PC-3 (cell line): Measurements from ENCODE around the gene PTPRN2. TPM values are rescaled to one million over a fixed set of nuclear protein-coding genes. Genes with fewer than 3 reads are reported as not detected.

Experiments
- ATAC-seq: fragments of 200-7000 bp; cut with Tn5 transposase; 2 replicates; pipeline ENCODE4 v1.9.1; 2020; ENCODE audit warnings: mild to moderate bottlenecking, moderate library complexity
- BruUV-seq: library from RNA; stranded (reverse); fragments of 400-500 nt; replicated peaks from 2 replicates; lab custom pipeline; 2021; lab: Mats Ljungman, UMichigan
- CTCF ChIA-PET: fragments of 300-600 bp; sonication (Branson Sonifier 250); formaldehyde crosslinking; loops from one replicate; lab custom pipeline; 2022; ENCODE audit warnings: antibody characterized with exemption; lab: Charles Lee
- POLR2A ChIA-PET: fragments of 300-600 bp; sonication (Branson Sonifier 250); formaldehyde crosslinking; loops from one replicate; lab custom pipeline; 2022; ENCODE audit warnings: antibody characterized with exemption; ENCODE audit not compliant: unreplicated experiment; lab: Charles Lee
- DNase-seq: peaks from one replicate; pipeline ENCODE4 v3.0.0-alpha.2; 2015
- H2AFZ ChIP-seq: fragments of 300-600 bp; sonication (generic); 2 replicates; pipeline ENCODE4 v1.6.0; 2016; ENCODE audit warnings: antibody characterized with exemption, low read length
- H3F3A ChIP-seq: fragments of 300-600 bp; sonication (generic); one replicate; pipeline ENCODE4 v1.6.0; 2017; ENCODE audit warnings: antibody characterized with exemption, low read length, control low read depth, mild to moderate bottlenecking; ENCODE audit not compliant: unreplicated experiment
- H3K27ac ChIP-seq: fragments of 300-600 bp; sonication (generic); 2 replicates; pipeline ENCODE4 v1.5.1; 2016; ENCODE audit warnings: mild to moderate bottlenecking, low read length
- H3K27me3 ChIP-seq: fragments of 300-600 bp; sonication (generic); 2 replicates; pipeline ENCODE4 v1.6.1; 2016; ENCODE audit warnings: low read length, mixed read lengths
- H3K36me3 ChIP-seq: fragments of 300-600 bp; sonication (generic); 2 replicates; pipeline ENCODE4 v1.6.1; 2016; ENCODE audit warnings: low read depth, mixed run types, low read length, mixed read lengths
- H3K4me1 ChIP-seq: fragments of 300-600 bp; sonication (generic); 2 replicates; pipeline ENCODE4 v1.5.1; 2016; ENCODE audit warnings: low read length; ENCODE audit not compliant: insufficient read depth
- H3K4me2 ChIP-seq: fragments of 300-600 bp; sonication (generic); 2 replicates; pipeline ENCODE4 v1.6.0; 2016; ENCODE audit warnings: low read length
- H3K4me3 ChIP-seq: fragments of 300-600 bp; sonication (generic); 2 replicates; pipeline ENCODE4 v1.5.1; 2016; ENCODE audit warnings: mild to moderate bottlenecking, low read length, mixed read lengths
- H3K79me2 ChIP-seq: fragments of 300-600 bp; sonication (generic); 2 replicates; pipeline ENCODE4 v1.6.1; 2017; ENCODE audit warnings: low read length, mixed read lengths
- H3K9ac ChIP-seq: fragments of 300-600 bp; sonication (generic); 2 replicates; pipeline ENCODE4 v1.6.0; 2016; ENCODE audit warnings: mild to moderate bottlenecking, low read length
- H3K9me2 ChIP-seq: fragments of 300-600 bp; sonication (generic); replicated peaks from 2 replicates; pipeline ENCODE4 v1.6.1; 2016; ENCODE audit warnings: mixed run types, low read length, mixed read lengths
- H3K9me3 ChIP-seq: fragments of 300-600 bp; sonication (generic); 2 replicates; pipeline ENCODE4 v1.6.1; 2016; ENCODE audit warnings: low read length, mixed read lengths
- H4K20me1 ChIP-seq: fragments of 300-600 bp; sonication (generic); 2 replicates; pipeline ENCODE4 v1.6.1; 2016; ENCODE audit warnings: low read length, mixed read lengths
- EZH2 ChIP-seq: fragments of 300-600 bp; sonication (generic); IDR thresholded peaks from one replicate; pipeline ENCODE4 v1.6.1; 2017; ENCODE audit warnings: antibody characterized with exemption, mild to moderate bottlenecking, low read length; ENCODE audit not compliant: unreplicated experiment
- EZH2phosphoT487 ChIP-seq: fragments of 300-600 bp; sonication (generic); IDR thresholded peaks from 2 replicates; pipeline ENCODE4 v1.6.1; 2018; ENCODE audit warnings: mild to moderate bottlenecking, antibody characterized with exemption, low read length, borderline replicate concordance
- intact Hi-C: fragments of 100-400 bp; cut with micrococcal nuclease; formaldehyde crosslinking; loops from 2 replicates; pipeline ENCODE4 v1.9.0; 2023
- total RNA-seq: library from RNA; depleted of rRNA; stranded (reverse); fragments of >200 nt; gene quantifications from 2 replicates; pipeline ENCODE4 v1.2.3, GENCODE V29; 2014
- TF ChIP-seq, protein P1 (sequence below): fragments of 300-600 bp; sonication (generic); conservative IDR thresholded peaks from 2 replicates; pipeline ENCODE4 v1.5.1; 2017; ENCODE audit warnings: antibody characterized with exemption, low read depth, mild to moderate bottlenecking, low read length

Gene PTPRN2
- total RNA-seq, 1 experiment from 2014 or later = 3.2 TPM

GRCh38 chr7:158475679-158476052 lies 112.0 kb downstream of the PTPRN2 start:
- H4K20me1 ChIP-seq = no peaks in the 10 kb centered on the region
- no peak for DNase-seq
- TF ChIP-seq EZH2 = no peak
- TF ChIP-seq, protein P1, sequence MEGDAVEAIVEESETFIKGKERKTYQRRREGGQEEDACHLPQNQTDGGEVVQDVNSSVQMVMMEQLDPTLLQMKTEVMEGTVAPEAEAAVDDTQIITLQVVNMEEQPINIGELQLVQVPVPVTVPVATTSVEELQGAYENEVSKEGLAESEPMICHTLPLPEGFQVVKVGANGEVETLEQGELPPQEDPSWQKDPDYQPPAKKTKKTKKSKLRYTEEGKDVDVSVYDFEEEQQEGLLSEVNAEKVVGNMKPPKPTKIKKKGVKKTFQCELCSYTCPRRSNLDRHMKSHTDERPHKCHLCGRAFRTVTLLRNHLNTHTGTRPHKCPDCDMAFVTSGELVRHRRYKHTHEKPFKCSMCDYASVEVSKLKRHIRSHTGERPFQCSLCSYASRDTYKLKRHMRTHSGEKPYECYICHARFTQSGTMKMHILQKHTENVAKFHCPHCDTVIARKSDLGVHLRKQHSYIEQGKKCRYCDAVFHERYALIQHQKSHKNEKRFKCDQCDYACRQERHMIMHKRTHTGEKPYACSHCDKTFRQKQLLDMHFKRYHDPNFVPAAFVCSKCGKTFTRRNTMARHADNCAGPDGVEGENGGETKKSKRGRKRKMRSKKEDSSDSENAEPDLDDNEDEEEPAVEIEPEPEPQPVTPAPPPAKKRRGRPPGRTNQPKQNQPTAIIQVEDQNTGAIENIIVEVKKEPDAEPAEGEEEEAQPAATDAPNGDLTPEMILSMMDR = no peak
- TF ChIP-seq EZH2phosphoT487 = no peak
- intact Hi-C loops = no loop called here
- CTCF ChIA-PET = no interaction called here
- H3K9me2 ChIP-seq = no peaks in the 10 kb centered on the region
- no peak for ATAC-seq
- no peak overlapping the region for H3K9ac ChIP-seq
- POLR2A ChIA-PET = no interaction called here
- H3K4me1 ChIP-seq = no peaks in the 10 kb centered on the region
- no peak overlapping the region for H3K27ac ChIP-seq
- H3K4me3 ChIP-seq = no peak overlapping the region
- no peaks in the 10 kb centered on the region for H3K36me3 ChIP-seq
- H3K27me3 ChIP-seq = peaks cover 52% of the 10 kb centered on the region
- no peaks in the 10 kb centered on the region for H3K9me3 ChIP-seq
- no peaks in the 10 kb centered on the region for H3F3A ChIP-seq
- H2AFZ ChIP-seq = no peak overlapping the region
- H3K79me2 ChIP-seq = no peaks in the 10 kb centered on the region
- H3K4me2 ChIP-seq = no peak overlapping the region
- no TSS peak for BruUV-seq

DNA sequence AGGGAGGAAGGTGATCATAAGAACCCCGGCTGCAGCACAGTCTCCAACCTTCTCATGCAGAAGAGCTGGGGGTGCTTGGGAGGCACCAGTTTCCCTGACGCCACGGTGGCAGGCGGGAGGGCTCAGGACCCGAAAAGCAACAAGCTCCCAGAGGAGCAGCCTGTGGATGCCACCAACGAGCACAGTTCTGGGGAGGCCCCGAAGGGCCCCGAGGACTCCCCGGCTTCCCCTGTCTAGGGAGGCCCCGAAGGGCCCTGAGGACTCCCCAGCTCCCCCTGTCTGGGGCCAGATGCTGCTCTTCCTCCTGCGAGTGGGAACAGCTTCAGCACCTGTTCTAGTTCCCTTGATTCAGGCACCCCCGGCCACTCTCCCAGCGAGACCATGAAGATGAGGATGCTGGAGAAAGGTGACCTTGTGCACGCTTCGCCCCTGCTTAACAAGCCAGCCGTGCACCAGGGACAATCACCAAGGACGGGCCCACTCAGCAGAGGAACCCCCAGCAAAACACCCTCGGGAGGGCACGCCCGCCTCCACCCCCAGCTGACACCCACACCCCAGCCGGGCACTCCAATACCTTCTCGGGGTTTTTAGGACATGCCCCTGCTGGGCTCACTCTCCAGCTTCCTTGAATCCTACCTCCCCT lies 112.5 kb downstream of the PTPRN2 start:
- Histone ChIP-seq H3K27me3 (peaks cover 52% of the 10 kb centered on the region), H3K9me3 (no peaks in the 10 kb centered on the region), H3K9me2 (no peaks in the 10 kb centered on the region), H3K4me1 (no peaks in the 10 kb centered on the region), H3K4me2 (no peak overlapping the region), H2AFZ (no peak overlapping the region), H3K4me3 (no peak overlapping the region), H3K36me3 (no peaks in the 10 kb centered on the region), H4K20me1 (no peaks in the 10 kb centered on the region), H3F3A (no peaks in the 10 kb centered on the region), H3K27ac (no peak overlapping the region), H3K79me2 (no peaks in the 10 kb centered on the region), H3K9ac (no peak overlapping the region)
- ChIA-PET CTCF (no interaction called here), POLR2A (no interaction called here)
- ATAC-seq (no peak), DNase-seq (no peak)
- intact Hi-C loops = no loop called here
- TF ChIP-seq EZH2 (no peak), EZH2phosphoT487 (no peak)
- TF ChIP-seq, protein P1 = no peak
- BruUV-seq = no TSS peak

- Histone ChIP-seq H4K20me1 (no peaks in the 10 kb centered on the region), H3K27me3 (peaks cover 52% of the 10 kb centered on the region), H3K36me3 (no peaks in the 10 kb centered on the region), H3K79me2 (no peaks in the 10 kb centered on the region), H3K4me2 (no peak overlapping the region), H3K4me1 (no peaks in the 10 kb centered on the region), H3F3A (no peaks in the 10 kb centered on the region), H3K9ac (no peak overlapping the region), H2AFZ (no peak overlapping the region), H3K9me3 (no peaks in the 10 kb centered on the region), H3K9me2 (no peaks in the 10 kb centered on the region), H3K27ac (no peak overlapping the region), H3K4me3 (no peak overlapping the region)
- ATAC-seq (no peak), DNase-seq (no peak)
- TF ChIP-seq EZH2phosphoT487 (no peak), EZH2 (no peak)
- TF ChIP-seq, protein P1 = no peak
- intact Hi-C loops = no loop called here
- no TSS peak for BruUV-seq
- ChIA-PET CTCF (no interaction called here), POLR2A (no interaction called here)
Measured at GRCh38 chr7:158474488-158474887, 113.1 kb downstream of the PTPRN2 start.
